HG02610 (cell line): ENCODE results near the gene GABRG3.

Experiments
- ATAC-seq: cut with Tn5 transposase; IDR thresholded peaks from one replicate; pipeline ENCODE4 v1.9.1; 2021; ENCODE audit warnings: mild to moderate bottlenecking, moderate library complexity; ENCODE audit not compliant: unreplicated experiment

Gene GABRG3

GRCh38 chr15:26970712-26971210 lies at the start of gene GABRG3:
Gene GABRG3, plus strand, starts transcription at chr15:26971181.
- no peak for ATAC-seq

GRCh38 chr15:26921433-26921832 lies 49.5 kb upstream of the GABRG3 start:
- ATAC-seq = no peak

DNA sequence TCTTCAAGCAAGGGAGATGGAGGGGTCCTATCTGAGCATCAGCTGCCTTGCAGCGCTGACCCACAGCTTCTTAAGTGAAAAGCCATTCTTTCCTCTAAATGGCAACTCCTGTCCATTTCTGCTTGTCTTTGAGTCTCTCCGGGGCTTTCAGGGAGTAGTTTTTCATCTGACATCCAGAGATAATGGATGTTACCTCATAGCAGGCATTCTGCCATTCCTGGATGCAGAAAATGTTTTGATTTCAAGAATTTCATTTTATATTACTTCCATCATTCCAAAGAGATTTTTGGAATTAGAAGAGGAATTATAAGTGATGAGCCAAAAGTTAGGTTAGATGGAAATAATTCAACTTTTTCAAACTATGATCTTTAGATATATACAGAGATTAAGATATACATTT lies 44.9 kb upstream of the GABRG3 start:
- ATAC-seq = no peak

GRCh38 chr15:26928051-26928450 lies 42.9 kb upstream of the GABRG3 start:
- no peak for ATAC-seq

DNA sequence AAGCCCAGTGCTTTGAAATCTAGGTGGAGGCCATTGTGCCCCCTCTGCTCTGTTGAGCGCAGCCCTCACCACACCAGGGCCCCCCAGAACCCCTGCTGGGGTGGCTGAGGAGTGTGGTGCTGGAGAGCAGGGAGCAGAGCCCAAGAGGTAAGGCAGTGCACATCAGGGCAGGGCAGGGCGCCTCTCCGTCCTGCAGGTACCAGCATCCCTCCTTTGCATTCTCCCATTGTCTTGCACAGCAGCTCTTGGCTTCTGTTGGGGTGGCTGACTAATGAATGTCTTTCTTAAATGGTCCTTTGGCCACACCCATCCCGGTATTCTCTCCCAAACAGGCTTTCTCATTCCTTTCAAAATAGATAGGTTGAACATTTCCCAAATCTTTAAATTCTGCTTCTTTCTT lies 41.4 kb upstream of the GABRG3 start:
- ATAC-seq = no peak

- ATAC-seq = no peak
These were observed 36.1 kb upstream of the GABRG3 start for GRCh38 chr15:26934848-26935247.

DNA sequence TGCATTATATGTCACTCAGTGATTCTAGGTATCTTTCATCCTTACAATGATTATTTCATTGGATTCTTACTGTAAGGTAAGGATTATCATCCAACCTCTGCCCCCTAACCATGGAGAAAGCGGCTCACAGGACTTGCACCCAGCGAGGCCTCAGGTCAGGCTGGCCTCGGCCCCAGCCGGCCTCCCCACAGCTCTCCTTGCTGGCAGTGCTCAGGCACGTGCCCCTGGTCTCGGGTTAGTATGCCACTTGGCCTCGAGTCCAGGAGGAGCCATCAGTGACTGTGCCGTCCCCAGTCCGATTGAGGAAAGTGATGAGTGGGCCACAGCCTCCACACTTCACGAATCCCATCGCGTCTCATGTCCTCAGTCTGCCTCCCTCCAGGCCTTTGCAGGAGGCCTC lies 35.7 kb upstream of the GABRG3 start:
- ATAC-seq = no peak

DNA sequence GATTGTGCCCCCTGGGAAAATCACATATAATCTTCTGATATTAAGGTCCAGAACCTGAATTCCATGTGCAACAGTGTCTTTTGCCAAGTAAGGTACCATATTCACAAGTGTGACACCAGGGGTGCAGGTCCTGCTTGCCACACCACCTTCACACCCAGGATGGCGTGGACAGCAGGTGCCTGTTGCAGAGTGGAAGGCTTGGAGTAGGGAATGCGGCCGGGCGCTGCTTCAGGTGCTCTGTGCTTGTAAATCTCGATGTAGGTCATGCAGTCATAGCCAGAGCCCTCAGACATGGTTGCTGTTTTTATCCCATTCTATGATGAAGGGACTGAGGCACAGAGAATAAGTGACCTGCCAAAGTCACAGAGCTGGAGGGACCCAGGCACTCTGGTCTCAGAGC lies 34.5 kb upstream of the GABRG3 start:
- ATAC-seq = no peak

DNA sequence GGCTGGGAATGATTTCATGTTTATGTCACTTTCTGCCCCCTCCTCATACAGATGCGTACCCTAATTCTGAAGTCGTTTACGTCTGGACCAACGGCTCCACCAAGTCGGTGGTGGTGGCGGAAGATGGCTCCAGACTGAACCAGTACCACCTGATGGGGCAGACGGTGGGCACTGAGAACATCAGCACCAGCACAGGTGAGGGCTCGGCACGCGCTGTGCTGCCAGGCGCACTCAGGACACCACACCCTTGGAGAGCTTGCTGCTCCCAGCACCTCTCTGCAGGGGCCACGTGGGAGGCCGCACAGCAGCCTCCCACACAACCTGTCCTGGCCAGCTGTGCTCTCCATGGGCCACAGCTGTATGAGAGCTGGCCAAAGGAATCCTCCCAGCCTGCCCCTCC lies 33.8 kb upstream of the GABRG3 start:
- ATAC-seq = no peak

GRCh38 chr15:26939398-26939797 lies 31.6 kb upstream of the GABRG3 start:
- no peak for ATAC-seq

DNA sequence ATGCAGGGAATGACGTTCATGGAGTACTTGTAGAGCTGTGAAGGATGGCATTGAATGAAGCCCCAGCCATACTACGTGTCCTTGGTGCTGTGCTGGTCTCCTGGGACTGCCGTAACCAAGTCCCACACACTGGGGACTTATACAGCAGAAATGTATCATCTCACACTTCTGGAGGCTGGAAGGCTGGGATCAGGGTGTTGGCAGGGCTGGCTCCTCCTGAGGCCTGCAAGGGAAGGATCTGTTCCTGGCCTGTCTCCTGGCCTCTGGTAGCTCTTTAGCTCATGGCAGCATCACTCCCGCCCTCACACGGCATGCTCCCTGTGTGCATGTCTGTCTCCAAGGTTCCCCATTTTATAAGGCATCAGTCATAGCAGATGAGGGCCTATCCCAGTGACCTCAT lies 29.5 kb upstream of the GABRG3 start:
- no peak for ATAC-seq

DNA sequence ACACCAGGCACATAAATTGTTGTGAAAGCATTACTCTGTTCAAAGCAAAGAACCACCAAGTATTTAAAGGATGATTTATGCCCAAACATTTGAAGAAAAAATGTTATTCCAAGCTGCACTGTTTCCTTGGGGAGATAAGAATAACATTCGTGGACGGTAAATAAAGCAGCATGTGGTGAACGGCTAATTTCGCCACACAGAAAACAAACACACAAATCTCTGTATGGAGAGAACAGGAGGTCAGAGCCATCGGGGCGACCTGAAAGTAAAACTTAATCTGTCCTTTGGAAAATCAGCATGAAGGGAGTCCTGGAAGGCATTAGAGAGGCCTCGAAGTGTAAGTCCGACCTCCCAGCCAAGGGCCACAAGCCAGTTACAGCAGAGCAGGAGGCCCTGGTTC lies 27.1 kb upstream of the GABRG3 start:
- no peak for ATAC-seq

DNA sequence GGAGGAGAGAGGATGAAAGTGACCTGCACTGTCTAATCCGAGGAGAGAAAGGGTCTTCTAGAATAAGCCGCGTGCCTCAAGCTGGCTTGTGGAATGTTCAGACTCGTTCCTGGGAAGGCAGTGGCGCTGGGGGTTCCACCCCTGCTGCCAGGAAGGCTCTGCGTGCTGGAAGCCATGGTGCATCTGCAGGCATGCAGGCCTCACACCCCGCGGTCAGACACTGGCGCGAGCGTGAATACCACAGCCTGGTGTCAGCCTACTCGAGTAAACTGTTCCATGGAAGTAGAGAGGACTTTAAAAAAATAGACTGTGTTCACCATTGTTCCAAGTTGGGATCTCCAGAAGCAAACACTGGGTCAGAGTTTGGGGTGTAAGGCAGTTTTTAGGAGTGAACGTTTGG lies 25.9 kb upstream of the GABRG3 start:
- no peak for ATAC-seq

DNA sequence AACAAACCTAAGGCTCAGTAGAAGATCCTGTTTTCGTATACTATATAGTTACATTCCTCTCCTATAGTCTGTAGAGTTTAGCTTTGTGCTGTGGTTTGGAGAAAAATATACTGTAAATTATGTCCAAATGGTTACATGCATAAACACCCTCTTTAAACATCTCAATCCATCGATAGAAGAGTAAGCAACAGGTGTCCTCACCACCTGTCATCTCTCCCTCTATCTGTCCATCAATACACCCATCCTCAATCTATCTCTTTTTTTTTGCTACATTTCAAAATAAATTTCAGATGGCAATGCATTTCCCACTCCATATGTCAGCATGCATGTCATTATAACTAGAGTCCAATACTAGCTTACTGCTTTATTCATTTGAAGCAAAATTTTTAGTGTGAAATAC lies 21.0 kb upstream of the GABRG3 start:
- ATAC-seq = no peak

GRCh38 chr15:26954403-26954802 lies 16.6 kb upstream of the GABRG3 start:
- ATAC-seq = no peak

DNA sequence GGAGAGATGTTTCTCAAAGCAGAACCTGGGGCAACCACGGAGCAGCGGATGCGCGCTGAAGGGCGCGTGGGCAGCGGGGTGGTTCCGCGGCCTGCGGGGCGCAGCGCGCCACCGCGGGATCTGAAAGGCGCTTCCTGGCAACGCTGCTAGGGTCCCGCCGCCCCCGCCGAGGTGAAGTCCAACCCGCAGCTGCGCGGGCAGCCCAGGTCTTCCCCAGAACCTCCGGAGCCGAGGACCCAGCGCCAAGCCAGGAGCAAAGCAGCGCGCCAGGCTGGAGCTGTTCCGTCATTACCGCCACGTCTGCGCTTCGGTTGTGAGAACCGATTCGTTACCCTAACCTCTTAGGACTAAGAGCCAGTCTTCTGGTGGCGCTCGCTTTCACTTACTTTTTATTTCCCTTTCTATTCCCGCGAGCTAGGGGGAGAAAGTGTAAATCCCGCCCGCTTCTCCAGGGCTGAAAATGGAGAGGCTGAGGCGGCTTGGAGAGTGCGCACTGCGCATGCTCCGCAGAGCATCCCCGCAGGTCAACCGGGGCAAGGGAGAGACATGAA lies 3.2 kb upstream of the GABRG3 start:
- ATAC-seq = no peak

- ATAC-seq = no peak
These were observed 2.2 kb upstream of the GABRG3 start for GRCh38 chr15:26968806-26969205.

GRCh38 chr15:26971271-26972018 lies 464 bp downstream of the GABRG3 start:
- ATAC-seq = no peak

DNA sequence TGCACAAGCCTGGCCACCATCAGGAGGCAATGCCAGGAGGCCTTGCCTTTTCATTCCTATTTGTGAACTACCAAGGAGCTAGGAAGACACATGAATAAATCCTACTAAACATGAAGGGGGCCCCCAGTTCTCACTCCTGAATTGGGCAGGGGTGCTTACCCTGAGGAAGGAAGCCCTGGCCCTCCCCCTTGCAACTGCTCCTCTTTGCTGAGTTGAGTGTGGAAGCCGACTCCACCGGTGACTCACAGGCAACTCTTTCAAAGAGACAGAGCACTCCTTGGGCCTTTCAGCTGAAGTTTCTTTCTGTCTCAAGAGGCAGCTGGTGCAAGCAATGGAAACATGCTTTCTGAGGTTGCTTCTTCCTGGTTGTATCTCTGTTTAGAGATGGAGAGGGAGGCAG lies 1.7 kb downstream of the GABRG3 start:
- no peak for ATAC-seq

GRCh38 chr15:26974120-26974780 lies 3.3 kb downstream of the GABRG3 start:
- ATAC-seq = no peak

DNA sequence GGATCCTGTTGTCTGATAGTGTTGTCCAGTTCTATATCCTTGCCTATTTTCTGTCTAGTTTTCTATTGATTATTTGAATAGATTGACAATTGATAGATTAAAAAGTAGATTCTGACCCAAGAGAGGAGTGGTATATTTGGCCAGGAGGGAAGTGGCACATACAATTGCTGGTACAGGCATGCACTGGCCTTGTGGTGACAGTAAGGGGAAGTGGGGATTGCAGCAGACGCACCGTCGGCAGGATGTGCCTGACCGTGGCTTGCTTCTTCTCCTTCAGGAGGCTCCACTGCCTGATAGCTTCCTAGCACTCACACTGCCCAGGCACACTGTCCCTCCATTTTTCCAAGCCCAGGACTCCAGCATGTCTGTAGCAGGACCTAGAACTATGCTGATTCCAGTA lies 10.5 kb downstream of the GABRG3 start:
- ATAC-seq = no peak

GRCh38 chr15:26983822-26984221 lies 12.8 kb downstream of the GABRG3 start:
- ATAC-seq = no peak
